ENCODE results near the gene DMXL2.
"Not testable (repeated sequence)": the region's sequence is repeated elsewhere in the genome, so short reads cannot be mapped to it uniquely, and the experiment has no call there.

Gene DMXL2

GRCh38 chr15:51621155-51621765 is 1.3 kb downstream of the DMXL2 start:
- no peak for DNase-seq

- no peak for DNase-seq
Measured at GRCh38 chr15:51620641-51621040, 1.9 kb downstream of the DMXL2 start.

DNA sequence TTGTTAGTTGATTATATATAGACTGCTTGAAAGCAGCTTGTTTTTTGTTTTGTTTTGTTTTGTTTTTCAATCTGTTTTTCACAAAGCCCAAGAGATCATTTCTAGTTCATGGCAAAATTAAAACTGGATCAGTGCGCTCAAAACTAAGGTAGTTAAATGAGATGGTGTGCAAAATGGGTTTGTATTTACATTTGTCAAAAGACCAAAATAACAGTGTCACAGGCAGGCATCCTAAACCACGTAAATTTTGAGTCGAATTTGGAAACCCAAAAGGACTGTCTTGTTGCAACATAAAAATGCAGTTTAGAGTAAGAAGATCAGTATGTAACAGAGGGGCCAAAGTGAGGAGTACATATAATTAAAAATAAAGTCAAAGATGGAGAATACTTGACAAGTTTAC is 2.4 kb downstream of the DMXL2 start:
- DNase-seq: no peak

GRCh38 chr15:51619331-51620035 is 3.1 kb downstream of the DMXL2 start:
- DNase-seq: no peak

DNA sequence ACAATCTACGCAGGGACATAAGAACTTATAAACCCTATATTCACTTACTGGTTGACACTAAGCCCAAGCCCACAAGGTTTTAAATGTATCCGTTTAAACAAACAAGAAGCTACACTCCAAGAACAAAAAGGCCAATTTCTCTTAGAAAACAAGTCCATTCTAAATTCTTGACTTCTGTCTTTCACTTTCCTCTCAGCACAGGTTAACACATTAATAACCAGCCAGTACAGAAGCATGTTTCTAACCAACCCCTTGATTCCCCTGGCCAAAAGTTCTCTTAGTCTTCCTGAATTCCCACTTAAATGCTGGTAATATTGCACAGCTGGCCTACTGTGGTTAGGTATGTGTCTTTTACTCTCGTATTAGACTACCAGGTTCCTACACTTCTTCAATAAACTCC is 4.7 kb downstream of the DMXL2 start:
- DNase-seq: no peak

DNA sequence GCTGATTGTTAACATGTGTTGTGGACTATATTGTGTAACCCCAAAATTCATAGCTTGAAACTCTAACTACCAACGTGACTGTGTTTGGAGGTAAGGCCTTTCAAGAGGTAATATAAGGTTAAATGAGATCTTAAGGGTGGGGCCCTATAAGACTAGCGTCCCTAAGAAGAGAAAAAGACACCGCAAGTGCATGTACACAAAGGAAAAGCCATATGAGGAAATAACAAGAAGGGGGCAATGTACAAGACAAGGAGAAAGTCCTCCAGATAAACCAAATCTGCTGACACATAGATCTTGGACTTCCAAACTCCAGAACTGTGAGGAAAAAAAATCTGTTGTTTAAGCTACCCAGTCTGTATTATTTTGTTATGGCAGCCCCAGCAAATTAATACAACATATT is 8.6 kb downstream of the DMXL2 start:
- no peak for DNase-seq

DNA sequence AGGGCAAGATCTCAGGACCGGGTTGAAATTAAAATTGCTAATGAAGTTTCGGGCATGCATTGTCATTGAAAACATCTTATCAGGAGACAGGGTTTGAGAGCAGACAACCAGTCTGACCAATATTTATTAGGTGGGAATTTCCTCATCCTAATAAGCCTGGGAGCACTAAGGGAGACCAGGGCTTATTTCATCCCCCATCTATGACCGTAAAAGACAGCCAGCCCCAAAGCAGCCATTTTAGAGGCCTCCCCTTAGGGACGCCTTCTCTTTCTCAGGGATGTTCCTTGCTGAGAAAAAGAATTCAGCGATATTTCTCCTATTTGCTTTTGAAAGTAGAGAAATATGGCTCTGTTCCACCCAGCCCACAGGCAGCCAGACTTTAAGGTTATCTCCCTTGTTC is 9.9 kb downstream of the DMXL2 start:
- DNase-seq: not testable (repeated sequence)

DNA sequence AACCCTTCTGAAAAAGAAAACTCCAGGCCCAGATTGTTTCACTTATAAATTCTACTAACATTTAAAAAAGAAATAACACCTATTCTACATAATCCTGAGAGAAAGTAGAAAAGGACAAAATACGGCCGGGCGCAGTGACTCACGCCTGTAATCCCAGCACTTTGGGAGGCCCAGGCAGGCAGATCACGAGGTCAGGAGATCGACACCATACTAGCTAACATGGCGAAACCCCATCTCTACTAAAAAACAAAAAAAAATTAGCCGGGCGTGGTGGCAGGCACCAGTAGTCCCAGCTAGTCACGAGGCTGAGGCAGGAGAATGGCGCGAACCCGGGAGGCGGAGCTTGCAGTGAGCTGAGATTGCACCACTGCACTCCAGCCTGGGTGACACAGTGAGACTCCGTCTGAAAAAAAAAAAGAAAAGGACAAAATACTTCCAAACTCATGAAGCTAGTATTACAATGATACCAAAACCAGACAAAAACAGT is 19.1 kb downstream of the DMXL2 start:
- DNase-seq: not testable (repeated sequence)

- DNase-seq: no peak
Measured at GRCh38 chr15:51603002-51603401, 19.6 kb downstream of the DMXL2 start.

GRCh38 chr15:51602484-51602883 is 20.1 kb downstream of the DMXL2 start:
- DNase-seq: no peak

DNA sequence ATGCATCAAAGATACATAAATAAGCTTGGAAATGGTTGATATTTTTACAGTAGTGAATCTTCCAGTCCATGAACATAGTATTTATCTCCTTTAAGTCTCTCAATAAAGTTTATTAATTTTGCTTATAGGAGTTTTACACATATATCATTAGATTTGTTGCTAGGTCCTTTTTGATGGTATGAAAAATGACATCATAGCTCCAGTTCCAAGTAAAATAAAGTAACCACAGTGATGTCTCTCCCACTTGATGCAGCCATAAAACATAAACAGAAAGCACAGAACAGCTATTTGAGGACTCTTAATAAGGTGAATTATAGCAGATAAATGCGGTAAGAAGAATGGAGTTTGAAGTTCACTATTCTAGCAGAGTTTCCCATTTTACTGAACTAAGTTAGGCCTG is 20.8 kb downstream of the DMXL2 start:
- no peak for DNase-seq

GRCh38 chr15:51600114-51600513 is 22.5 kb downstream of the DMXL2 start:
- no peak for DNase-seq

DNA sequence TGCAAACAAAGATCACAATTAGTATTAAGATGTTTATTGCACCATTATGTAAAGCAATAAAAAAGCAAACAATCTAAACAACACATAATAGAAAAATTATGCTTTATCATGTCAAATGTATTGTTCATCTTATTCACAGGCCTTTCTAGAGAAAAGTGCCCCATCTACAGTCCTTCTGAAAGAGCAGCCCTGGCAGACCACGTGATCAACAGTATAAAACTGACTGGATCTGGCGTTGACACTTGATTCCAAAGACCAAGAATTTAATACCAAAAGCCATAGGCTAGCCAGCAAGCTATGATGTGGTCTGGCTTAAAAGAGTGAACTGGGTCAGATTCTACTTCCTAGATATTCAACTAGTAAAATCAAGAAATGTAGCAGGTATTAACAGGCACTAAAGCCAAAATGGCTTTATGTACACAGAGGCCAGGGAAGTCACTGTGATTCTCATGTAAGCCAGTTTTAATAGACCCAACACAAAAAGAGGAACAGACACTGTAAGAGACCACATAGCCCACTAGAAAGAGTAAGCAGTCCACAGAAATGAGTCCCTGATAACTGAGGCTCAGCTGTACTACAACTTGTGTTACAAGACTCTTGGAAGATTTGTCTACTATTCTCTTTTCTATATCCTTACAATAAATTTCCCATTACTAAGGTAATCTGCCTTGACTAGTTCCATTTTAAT is 32.5 kb downstream of the DMXL2 start:
- no peak for DNase-seq

DNA sequence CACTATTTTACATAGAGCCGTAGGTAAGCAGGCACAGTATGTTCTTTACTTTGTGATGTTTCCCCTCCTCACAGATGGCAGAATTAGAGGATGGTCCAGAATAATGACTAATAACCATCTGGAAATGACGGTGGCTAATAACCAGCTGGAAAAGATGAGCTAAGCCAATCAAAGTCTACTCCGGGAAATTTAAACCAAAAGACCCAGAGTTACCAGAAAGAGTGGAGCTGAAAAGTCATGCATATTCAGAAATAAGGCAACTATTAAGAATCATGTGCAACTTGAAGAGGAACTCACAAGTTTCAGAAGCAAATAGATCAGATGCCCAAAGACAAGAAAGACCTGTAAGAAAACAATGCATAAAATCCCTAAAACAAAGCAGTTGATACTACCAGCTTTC is 33.6 kb downstream of the DMXL2 start:
- DNase-seq: no peak

DNA sequence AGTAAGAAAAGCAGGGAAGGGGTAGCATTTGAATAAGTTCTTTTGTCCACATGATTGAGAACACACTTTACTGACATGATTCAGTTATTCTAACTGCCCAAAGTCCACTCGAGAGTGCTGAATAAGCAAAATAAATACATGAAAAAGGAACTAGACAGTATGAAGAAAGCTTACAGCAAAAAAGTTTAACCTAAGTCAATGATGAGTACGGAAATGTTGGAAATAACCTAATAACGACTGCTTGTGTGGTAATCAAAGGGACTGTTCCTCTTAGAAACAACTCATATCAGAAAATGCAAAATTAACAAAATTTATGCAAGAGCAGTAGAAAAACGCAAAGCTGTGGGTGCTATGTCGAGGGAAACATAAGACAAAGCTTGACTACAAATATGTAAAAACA is 36.6 kb downstream of the DMXL2 start:
- DNase-seq: no peak

DNA sequence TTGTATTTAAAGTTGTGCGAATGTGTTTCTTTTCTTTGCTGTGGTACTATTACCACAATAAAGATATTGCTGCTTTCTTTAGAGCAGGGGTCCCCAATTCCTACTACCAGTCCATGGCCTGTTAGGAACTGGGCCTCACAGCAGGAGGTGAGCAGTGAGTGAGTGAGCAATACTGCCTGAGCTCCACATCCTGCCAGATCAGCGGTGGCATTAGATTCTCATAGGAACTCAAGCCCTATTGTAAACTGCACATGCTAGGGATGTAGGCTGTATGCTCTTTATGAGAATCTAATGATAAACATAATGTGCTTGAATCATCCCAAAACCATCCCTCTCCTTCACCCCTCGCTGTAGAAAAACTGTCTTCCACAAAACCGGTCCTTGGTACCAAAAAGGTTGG is 41.6 kb downstream of the DMXL2 start:
- DNase-seq: no peak

DNA sequence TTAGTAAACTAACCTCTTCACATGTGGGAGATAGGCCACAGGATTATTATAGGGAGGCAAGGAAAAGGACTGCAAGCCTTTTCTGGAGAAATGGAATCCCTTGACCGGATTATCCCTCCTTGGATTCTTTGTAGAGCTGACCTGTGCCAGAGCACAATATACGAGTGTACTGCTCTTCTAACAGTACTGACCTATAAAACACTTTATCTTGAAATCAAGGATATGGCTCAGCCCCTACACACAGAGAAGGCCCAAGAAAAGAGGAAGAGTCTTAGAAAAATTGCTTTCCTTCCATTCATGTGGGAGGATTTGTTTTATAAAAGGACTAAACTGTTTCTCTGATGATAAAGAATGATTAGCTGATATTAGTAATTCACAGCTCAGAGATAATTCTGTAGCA is 42.2 kb downstream of the DMXL2 start:
- no peak for DNase-seq

DNA sequence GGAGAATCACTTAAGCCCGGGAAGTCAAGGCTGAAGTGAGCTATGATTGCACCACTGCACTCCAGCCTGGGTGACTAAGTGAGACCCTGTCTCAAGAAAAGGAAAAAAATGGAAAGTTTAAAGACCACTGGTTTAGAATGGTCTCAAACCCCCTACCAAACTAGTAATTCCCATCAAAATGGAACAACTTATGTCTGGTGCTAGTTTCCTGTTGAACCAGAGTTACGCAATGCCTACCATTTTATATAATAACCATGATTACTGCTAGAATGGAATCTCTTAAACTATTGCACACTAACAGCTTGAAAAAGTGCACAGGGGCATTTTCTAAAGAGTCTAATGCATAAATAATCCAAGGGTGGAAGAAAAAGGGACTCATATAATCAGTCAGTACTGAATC is 43.6 kb downstream of the DMXL2 start:
- DNase-seq: no peak

DNA sequence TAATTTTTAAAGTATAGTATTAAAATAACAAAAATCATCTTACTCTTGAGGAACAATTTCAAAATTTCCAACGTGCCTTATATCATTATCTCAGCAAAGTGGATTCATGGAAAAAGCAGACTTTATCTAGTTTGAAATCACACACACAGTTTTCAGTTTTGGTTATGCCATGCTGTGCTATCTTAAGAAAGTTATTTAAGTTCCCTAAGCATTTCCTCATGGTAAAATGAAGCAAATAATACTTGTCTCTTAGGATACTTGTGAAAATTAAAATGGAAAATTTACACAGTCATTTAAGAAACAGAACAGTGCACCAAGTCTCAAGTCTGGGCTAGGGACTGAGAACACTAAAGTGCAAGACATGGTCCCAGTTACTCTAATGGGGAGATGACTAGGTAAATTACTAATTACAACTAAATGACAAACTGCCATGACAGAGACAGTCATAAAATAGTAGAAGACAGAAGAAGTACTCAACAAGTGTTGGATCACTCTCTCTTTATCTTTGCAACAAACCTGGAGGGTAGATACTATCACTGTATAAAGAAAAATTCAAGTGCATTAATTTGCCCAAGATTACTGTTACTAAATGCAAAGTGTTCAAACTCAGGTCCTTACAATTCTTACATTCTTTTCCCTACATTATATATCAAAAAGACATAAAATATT is 44.8 kb downstream of the DMXL2 start:
- no peak for DNase-seq

DNA sequence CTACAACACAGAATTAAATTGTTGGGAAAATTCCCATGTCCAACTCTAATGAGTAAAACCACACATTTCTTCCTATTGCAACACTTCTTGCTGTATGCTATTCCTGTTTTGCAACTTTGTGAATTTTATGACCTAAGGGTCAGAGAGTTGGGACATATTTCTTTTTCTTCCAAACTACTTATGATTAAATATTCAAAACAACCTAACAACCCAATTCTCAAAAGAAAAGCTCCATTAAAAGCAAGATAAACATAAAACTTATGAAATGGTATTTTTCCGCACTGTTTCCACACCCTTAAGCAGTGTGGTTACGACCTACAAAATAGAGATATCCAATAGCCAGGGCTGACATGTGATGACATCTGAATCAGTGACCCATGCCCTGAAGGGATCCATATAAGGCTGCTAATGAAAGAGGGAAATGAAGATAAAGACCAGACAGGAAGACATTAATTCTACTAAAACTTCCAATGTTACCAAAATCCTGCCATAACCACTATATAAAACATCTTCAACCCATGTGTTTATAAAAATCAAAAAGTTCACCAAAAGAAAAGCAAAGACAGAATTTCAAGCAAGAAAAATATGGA is 45.6 kb downstream of the DMXL2 start:
- DNase-seq: no peak

GRCh38 chr15:51576286-51576850 is 46.2 kb downstream of the DMXL2 start:
- DNase-seq: no peak

- no peak for DNase-seq
Measured at GRCh38 chr15:51575775-51576174, 46.8 kb downstream of the DMXL2 start.

DNA sequence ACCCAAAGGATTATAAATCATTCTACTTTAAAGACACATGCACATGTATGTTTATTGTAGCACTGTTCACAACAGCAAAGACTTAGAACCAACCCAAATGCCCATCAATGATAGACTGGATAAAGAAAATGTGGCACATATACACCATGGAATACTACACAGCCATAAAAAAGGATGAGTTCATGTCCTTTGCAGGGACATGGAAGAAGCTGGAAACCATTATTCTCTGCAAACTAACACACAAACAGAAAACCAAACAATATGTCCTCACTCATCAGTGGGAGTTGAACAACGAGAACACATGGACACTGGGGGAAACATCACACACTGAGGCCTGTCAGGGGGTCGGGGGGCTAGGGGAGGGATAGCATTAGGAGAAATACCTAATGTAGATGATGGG is 49.2 kb downstream of the DMXL2 start:
- not testable (repeated sequence) for DNase-seq
